HG03520 (cell line): ENCODE measurements around the gene STK11IP.

Experiments used
- ATAC-seq: cut with Tn5 transposase; IDR thresholded peaks from one replicate; pipeline ENCODE4 v1.9.1; 2021; ENCODE audit warnings: mild to moderate bottlenecking, moderate library complexity; ENCODE audit not compliant: unreplicated experiment

STK11IP gene

GRCh38 chr2:219613461-219614070 is 15.9 kb downstream of the STK11IP start:
- ATAC-seq, result no peak

GRCh38 chr2:219614076-219614860 is 16.6 kb downstream of the STK11IP start:
- no peak for ATAC-seq

GRCh38 chr2:219615036-219615435 is 17.4 kb downstream of the STK11IP start:
- no peak for ATAC-seq

GRCh38 chr2:219615894-219616293 is 18.2 kb downstream of the STK11IP start:
- ATAC-seq, result no peak

- no peak for ATAC-seq
Measured at GRCh38 chr2:219616550-219616949, 18.9 kb downstream of the STK11IP start.

GRCh38 chr2:219618733-219619122 is 21.1 kb downstream of the STK11IP start:
- ATAC-seq, result no peak

- ATAC-seq, result no peak
Measured at GRCh38 chr2:219619235-219619634, 21.6 kb downstream of the STK11IP start.

GRCh38 chr2:219620546-219620945 is 22.9 kb downstream of the STK11IP start:
- ATAC-seq, result no peak

- no peak for ATAC-seq
Measured at GRCh38 chr2:219621935-219622334, 24.3 kb downstream of the STK11IP start.

- ATAC-seq, result no peak
Measured at GRCh38 chr2:219622472-219622871, 24.8 kb downstream of the STK11IP start.

- no peak for ATAC-seq
Measured at GRCh38 chr2:219624565-219624964, 26.9 kb downstream of the STK11IP start.

- no peak for ATAC-seq
Measured at GRCh38 chr2:219625179-219625578, 27.5 kb downstream of the STK11IP start.

- ATAC-seq, result no peak
Measured at GRCh38 chr2:219626540-219626939, 28.9 kb downstream of the STK11IP start.

GRCh38 chr2:219627103-219628100 is 29.7 kb downstream of the STK11IP start, which contains the start of gene SLC4A3:
Gene SLC4A3 (plus strand): TSS chr2:219627630. CDS start chr2:219627993, 363 bp downstream.
- no peak for ATAC-seq

- no peak for ATAC-seq
Measured at GRCh38 chr2:219628235-219628985, 30.8 kb downstream of the STK11IP start.

- no peak for ATAC-seq
Measured at GRCh38 chr2:219628986-219629901, 31.6 kb downstream of the STK11IP start.

- no peak for ATAC-seq
Measured at GRCh38 chr2:219629976-219630695, 32.5 kb downstream of the STK11IP start.

GRCh38 chr2:219630770-219631405 is 33.2 kb downstream of the STK11IP start:
- ATAC-seq, result no peak
